Measurements from ENCODE around the gene RNF214. TPM values are rescaled to one million over a fixed set of nuclear protein-coding genes. Genes with fewer than 3 reads are reported as not detected.

RNF214 gene
- total RNA-seq, 4 donors from 2014 or later = 13.2 to 17.9 (median 13.9) TPM

GRCh38 chr11:117193130-117194020 is 39.1 kb upstream of the RNF214 start:
- no peak for TF ChIP-seq CTCF (IDR thresholded peaks at IDR 0.05; ENCODE audit: low read depth)

GRCh38 chr11:117194267-117194666 is 38.2 kb upstream of the RNF214 start:
- TF ChIP-seq CTCF (IDR thresholded peaks at IDR 0.05; ENCODE audit: low read depth) = no peak

- no peak for TF ChIP-seq CTCF (IDR thresholded peaks at IDR 0.05; ENCODE audit: low read depth)
These were observed 37.2 kb upstream of the RNF214 start for GRCh38 chr11:117195258-117195657.

- no peak for TF ChIP-seq CTCF (IDR thresholded peaks at IDR 0.05; ENCODE audit: low read depth)
These were observed 36.7 kb upstream of the RNF214 start for GRCh38 chr11:117195761-117196160.

- TF ChIP-seq CTCF (IDR thresholded peaks at IDR 0.05; ENCODE audit: low read depth) = no peak
These were observed 35.5 kb upstream of the RNF214 start for GRCh38 chr11:117197006-117197405.

- no peak for TF ChIP-seq CTCF (IDR thresholded peaks at IDR 0.05; ENCODE audit: low read depth)
These were observed 34.7 kb upstream of the RNF214 start for GRCh38 chr11:117197516-117198456.

- TF ChIP-seq CTCF (IDR thresholded peaks at IDR 0.05; ENCODE audit: low read depth) = no peak
These were observed 33.9 kb upstream of the RNF214 start for GRCh38 chr11:117198613-117199012.
